Measurements from ENCODE around the gene COBL. TPM values are rescaled to one million over a fixed set of nuclear protein-coding genes. Genes with fewer than 3 reads are reported as not detected.
A peak's percentile ranks its signal among the peaks of the same experiment; 100 is the strongest.

The COBL gene
- total and polyA plus RNA-seq, 2 experiments from 2014 or later, result 0.07 to 0.69 TPM

DNA sequence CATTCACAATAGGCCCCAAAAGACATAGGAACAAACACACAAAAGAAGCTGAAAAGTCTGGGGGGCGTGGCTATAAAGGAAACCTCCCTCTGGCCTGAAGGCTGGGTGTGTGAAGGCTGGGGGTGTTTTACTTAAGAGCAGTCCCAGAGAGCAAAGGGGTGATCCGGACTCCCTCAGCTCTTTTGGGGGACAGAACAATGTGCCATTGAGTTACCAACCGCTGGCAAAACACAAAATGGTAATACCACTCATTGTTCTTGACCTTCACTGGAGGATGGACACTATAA, 189.0 kb downstream of the COBL start:
- TF ChIP-seq, protein P1, sequence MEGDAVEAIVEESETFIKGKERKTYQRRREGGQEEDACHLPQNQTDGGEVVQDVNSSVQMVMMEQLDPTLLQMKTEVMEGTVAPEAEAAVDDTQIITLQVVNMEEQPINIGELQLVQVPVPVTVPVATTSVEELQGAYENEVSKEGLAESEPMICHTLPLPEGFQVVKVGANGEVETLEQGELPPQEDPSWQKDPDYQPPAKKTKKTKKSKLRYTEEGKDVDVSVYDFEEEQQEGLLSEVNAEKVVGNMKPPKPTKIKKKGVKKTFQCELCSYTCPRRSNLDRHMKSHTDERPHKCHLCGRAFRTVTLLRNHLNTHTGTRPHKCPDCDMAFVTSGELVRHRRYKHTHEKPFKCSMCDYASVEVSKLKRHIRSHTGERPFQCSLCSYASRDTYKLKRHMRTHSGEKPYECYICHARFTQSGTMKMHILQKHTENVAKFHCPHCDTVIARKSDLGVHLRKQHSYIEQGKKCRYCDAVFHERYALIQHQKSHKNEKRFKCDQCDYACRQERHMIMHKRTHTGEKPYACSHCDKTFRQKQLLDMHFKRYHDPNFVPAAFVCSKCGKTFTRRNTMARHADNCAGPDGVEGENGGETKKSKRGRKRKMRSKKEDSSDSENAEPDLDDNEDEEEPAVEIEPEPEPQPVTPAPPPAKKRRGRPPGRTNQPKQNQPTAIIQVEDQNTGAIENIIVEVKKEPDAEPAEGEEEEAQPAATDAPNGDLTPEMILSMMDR (IDR thresholded peaks at IDR 0.05; ENCODE audit: low read depth, low read length), result no peak
- Histone ChIP-seq H3K27me3 (peaks cover 60% of the 10 kb centered on the region), H3K4me1 (ENCODE audit: low read depth) (peaks cover under 1% of the 10 kb centered on the region), H3K9me3 (ENCODE audit: low read depth) (no peaks in the 10 kb centered on the region), H3K4me3 (no peak overlapping the region), H3K27ac (no peak overlapping the region), H3K36me3 (no peaks in the 10 kb centered on the region)
- DNase-seq (ENCODE audit: low read depth in 1 of 2, low spot score in 1 of 2), result no peak

DNA sequence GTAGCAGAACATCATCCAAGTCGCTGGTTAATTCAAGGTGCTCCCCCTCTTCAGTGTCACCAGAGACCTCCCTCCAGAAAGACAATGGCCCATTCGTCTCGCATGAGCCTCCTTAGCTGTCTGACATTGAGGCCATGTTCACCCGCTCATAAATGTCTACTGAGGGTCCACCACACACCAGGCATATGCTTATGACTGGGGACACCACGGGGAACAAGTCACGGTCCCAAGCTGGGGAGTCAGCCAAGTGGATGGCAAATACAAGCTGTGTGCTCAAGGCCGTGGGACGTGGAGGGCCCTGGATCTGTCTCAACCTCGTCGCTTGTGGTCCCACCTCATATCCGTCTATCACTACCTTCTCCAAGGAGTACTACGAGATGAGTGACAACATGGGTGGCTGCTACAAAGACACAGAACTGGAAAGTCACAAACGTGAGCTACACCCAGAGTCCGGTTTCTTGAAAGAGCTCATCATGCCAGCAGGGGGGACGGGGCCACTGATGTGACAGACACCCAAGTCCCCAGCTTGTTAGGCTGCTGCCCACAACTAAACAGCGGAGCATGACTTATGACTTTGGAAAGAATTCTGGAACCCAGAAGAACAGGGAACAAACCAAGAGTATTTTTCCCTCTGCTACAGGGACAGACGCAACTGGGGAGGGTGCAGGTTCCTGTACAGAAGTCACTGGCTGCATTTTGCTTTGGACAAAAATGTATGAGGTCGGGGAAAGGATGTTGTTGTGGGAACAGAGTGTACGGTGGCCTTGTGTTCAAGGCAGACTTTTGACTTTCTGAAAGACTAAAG, 189.6 kb downstream of the COBL start:
- Histone ChIP-seq H3K4me3 (no peak overlapping the region), H3K27me3 (peaks cover 60% of the 10 kb centered on the region), H3K36me3 (no peaks in the 10 kb centered on the region), H3K9me3 (ENCODE audit: low read depth) (no peaks in the 10 kb centered on the region), H3K4me1 (ENCODE audit: low read depth) (peaks cover 4% of the 10 kb centered on the region), H3K27ac (no peak overlapping the region)
- TF ChIP-seq, protein P1 (IDR thresholded peaks at IDR 0.05; ENCODE audit: low read depth, low read length), result no peak
- no peak for DNase-seq (ENCODE audit: low read depth in 1 of 2, low spot score in 1 of 2)

DNA sequence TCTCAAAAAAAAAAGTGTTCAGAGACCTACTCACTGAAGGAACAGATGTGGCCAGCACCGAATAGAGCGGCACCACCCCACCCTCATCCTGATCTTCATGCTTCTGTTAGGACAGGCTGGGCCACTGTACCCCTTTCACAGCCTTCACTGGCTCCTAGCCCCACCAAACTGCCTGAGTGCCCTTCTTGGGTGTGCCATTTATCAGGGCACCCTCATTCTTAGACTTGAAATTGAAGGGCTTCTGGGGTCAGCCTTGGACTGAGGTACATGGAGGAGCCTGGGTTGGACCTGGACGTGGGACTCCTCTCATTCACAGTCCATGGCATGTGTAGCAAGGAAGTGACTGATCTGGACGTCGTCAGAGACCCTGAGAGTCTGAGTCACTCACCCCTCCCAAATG, 190.3 kb downstream of the COBL start:
- H3K36me3 ChIP-seq, result no peaks in the 10 kb centered on the region
- H3K9me3 ChIP-seq (ENCODE audit: low read depth), result no peaks in the 10 kb centered on the region
- peaks cover 4% of the 10 kb centered on the region for H3K4me1 ChIP-seq (ENCODE audit: low read depth)
- no peak for DNase-seq (ENCODE audit: low read depth in 1 of 2, low spot score in 1 of 2)
- no peak overlapping the region for H3K4me3 ChIP-seq
- H3K27ac ChIP-seq, result no peak overlapping the region
- H3K27me3 ChIP-seq, result peaks cover 60% of the 10 kb centered on the region
- TF ChIP-seq, protein P1 (IDR thresholded peaks at IDR 0.05; ENCODE audit: low read depth, low read length), result no peak

DNA sequence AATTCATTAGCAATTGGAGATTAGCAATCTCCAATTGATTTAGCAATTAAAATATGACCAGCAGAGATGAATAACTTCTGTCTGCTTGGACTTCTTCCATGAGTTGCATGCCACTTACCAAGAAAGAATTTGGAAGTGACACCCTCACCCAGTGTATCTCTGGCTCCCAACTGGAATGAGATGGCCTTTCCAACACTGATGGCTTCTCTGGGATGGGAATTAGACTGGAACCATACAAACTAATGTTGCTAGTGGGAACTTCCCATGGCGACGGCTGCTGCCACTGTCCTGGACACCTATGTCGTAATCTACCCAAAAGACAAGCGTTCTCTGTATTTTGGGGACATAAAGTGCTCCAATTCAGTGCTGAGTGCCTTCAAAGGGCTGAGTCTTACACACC, 192.3 kb downstream of the COBL start:
- no peaks in the 10 kb centered on the region for H3K9me3 ChIP-seq (ENCODE audit: low read depth)
- no peak overlapping the region for H3K4me3 ChIP-seq
- TF ChIP-seq, protein P1 (IDR thresholded peaks at IDR 0.05; ENCODE audit: low read depth, low read length), result no peak
- peaks cover 55% of the 10 kb centered on the region for H3K27me3 ChIP-seq
- peaks cover 4% of the 10 kb centered on the region for H3K4me1 ChIP-seq (ENCODE audit: low read depth)
- no peak for DNase-seq (ENCODE audit: low read depth in 1 of 2, low spot score in 1 of 2)
- H3K27ac ChIP-seq, result no peak overlapping the region
- no peaks in the 10 kb centered on the region for H3K36me3 ChIP-seq

DNA sequence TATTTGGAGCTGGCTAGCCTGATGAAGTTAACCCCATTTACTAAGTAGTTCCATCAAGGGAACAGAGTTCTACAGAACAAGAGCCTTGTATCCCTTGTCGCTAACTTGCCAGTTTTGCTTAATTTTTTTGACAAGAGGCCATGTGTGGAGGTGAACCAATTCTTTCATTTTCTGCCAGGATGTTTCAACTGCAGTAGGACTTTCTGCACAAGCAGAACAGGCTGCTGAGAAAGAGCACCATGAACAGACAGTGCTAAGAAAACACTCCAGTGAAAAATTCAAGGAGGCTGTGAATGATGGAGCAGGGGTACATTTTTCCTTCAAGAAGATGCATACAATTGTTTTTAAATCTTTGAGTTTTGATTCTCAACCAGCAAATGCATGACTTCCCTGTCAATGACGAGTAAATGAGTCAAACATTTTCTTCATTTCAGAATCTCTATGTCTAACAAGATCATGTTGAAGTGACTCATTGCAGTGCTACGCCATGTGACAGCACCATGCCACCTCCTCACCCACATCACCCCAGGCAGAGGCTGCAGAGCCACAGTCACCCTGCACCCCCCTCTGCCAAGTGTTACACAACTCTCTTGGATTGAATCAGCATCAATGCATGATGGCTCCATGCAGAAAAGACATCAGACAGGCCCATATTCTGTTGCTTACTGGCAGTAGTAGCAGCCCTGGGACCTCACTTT, 193.1 kb downstream of the COBL start:
- Histone ChIP-seq H3K27me3 (peaks cover 46% of the 10 kb centered on the region), H3K4me3 (no peak overlapping the region), H3K27ac (no peak overlapping the region), H3K4me1 (ENCODE audit: low read depth) (peaks cover 4% of the 10 kb centered on the region), H3K9me3 (ENCODE audit: low read depth) (no peaks in the 10 kb centered on the region), H3K36me3 (no peaks in the 10 kb centered on the region)
- peak in 1 of 2 donors; percentile 53 for DNase-seq (ENCODE audit: low read depth in 1 of 2, low spot score in 1 of 2)
- TF ChIP-seq, protein P1 (IDR thresholded peaks at IDR 0.05; ENCODE audit: low read depth, low read length), result no peak
